ENCODE measurements around the gene ZDHHC22.

The ZDHHC22 gene

GRCh38 chr14:77155083-77155482 is 13.5 kb upstream of the ZDHHC22 start:
- DNase-seq = no peak

- no peak for DNase-seq
Measured at GRCh38 chr14:77154421-77154820, 12.8 kb upstream of the ZDHHC22 start.

DNA sequence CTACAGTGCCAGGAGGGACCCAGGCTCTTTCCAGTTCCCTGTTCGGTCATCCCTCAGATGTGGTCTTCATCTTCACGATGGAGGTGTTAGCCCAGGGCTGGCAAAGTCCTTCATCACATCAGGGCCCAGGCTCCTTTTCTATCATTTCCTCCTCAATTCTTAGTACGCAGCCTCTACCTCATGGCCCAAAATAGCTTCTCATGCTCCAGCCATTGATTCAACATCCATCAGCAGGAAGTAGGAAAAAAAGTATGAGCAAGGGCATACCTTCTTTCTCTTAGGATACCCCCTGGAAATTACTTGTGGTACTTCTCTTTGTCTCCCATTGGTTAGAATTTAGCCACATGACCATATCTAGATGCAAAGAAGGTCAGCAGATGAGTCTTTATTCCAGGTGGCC is 12.2 kb upstream of the ZDHHC22 start:
- DNase-seq = no peak

GRCh38 chr14:77151918-77152588 is 10.5 kb upstream of the ZDHHC22 start:
- DNase-seq = peak; percentile 1

DNA sequence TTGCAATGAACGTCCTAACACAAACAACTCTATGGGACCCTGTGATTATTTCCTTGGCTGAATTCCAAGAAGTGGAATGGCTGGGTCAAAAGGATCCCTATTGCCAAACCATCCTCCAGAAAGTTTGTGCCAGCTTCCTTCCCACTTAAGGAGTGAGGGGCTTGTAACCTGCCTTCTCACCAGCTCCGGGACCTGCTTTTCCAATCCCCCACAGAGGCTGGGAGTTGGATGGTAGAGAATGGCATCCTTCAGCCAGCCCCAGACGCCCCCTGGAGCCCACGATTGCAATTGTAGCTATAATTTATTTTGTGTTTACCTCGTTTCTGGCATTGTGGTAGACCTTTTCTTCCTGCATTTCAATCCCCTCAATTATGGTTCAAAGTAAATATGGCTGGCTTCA is 9.7 kb upstream of the ZDHHC22 start:
- DNase-seq = no peak

DNA sequence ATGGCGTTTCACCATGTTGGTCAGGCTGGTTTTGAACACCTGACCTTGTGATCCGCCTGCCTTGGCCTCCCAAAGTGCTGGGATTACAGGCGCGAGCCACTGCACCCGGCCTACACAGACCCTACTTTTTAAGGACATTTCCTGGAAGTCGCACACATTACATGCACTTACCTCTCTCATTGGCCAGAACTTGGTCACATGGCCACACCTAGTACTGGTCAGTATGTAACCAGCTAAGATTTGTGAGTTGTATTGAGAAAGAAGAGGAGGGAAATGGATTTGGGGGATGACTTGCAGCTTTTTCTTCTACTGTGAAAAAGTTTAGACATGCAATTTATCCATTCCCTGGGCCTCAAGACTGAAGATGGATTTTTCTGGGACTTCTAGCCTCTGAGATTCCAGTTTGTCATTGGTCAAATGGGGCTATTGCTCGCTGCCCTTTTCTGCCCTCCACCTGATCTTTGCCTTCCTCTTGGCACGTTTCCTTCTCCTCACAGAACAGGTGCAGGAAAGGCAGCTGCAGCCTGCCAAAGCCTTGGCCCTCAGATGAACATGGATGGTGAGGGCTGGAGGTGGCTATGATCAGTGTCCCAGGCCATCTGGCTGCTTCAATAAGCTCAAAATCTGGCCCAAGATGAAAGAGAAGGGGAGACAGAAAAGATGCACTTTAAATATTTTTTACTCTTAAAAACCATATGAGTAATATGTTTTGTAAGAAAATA is 7.1 kb upstream of the ZDHHC22 start:
- DNase-seq = no peak

GRCh38 chr14:77145975-77146740 is 4.6 kb upstream of the ZDHHC22 start:
- DNase-seq = no peak

DNA sequence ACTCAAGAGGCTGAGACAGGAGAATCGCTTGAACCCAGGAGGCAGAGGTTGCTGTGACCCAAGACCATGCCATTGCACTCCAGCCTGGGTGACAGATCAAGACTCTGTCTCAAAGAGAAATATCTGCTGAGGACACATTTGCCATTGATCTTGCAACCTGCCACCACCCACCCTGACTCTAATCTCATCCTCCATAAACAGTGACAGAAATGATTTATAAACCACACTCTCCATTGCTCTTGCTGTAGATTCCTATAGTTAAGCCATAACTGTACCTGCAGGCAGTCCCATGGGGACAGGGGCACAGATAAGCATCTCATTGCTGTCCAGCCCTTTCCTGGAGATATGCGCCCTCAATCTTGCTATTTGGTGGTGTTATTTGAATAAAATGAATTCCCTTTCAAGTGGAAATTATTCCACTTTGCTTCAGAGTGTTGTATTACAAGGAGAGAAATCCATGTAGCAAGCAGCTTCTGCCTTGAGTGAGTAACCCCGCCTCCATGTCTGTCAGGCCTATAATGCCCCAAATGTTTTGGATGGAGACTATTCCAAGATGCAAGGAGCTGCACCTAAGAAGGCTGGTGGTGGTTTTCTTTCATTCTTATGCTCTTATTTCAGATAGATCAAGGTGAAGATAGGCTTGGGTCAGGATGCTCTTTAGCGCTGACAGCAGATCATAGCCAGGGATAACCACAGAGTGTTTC is 3.0 kb upstream of the ZDHHC22 start:
- DNase-seq = no peak

- no peak for DNase-seq
Measured at GRCh38 chr14:77143071-77143470, 1.5 kb upstream of the ZDHHC22 start.

DNA sequence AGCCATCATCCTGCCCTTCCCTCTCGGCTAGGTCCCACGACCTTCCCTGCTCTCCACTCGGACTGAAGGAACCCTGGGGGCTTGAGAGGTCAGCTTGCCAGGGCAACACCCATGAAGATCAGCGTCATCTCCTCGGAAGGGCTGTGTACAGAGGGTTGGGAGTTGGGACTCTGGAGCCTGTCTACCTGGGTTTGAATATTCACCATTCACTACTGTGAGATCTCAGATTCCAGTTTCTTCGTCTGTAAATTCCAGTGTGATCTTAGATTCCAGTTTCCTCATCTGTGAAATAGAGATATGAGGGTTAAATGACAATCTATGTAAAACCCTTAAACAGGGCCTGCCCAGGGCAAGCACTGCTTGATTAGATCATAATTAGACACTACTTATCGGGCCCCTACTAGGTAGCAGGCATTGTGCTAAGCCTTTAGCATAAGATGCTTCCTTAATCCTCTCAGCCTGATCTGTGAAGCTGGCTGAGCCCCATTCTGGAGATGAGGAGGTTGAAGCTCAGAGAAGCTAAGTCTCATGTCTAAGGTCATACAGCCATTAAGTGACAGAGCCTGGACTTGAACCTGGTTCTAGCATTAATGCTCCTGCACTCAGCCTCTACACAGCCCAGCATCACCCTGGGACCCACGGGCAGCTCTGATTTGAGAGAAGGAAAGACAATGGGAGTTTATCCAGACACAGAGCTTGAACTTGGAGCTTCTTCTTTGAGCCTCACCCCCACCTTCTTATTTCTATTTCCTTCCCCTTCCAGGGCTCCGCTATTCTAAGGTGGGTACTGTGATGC is 612 bp upstream of the ZDHHC22 start:
- no peak for DNase-seq

DNA sequence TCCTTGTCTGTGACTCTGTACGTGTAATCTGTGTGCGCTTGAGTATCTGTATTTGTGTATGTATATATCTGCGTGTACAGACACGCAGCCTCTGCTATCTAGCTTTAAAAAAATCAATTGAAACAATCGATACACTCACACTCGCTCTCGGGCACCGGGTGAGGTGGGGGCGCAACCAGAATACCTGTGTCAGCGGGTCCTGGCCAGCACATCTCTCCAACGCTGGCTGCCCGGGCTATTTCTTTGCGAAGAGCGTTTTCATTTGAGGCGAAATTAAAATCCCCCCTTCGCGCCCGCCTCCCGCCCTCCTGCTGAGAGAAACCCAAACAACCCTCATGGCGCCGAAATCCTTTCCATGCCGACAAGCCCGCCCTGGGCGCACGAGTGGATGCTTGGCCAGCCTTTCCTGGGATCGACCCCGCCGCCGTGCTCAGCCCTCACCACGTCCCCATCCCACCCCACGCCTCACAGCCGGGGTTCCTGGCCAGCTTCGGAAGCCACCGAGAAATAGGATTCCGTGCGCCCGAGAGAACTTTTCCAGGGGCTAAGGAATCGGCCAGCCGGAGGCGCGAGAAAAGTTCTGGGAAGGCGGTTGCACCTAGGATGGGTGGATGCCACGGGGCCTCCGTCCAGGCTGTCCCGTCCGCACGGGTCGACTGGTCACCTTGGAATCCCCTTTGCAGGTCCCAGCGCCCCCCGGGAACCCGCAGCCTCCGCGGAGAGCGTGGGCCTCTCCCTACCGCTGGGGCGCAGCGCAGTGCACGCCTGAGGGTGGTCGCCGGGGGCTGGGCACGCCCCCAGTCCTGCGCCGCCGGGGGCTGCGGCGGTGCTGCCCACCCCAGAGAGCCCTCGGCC is 1.0 kb downstream of the ZDHHC22 start:
- no peak for DNase-seq

DNA sequence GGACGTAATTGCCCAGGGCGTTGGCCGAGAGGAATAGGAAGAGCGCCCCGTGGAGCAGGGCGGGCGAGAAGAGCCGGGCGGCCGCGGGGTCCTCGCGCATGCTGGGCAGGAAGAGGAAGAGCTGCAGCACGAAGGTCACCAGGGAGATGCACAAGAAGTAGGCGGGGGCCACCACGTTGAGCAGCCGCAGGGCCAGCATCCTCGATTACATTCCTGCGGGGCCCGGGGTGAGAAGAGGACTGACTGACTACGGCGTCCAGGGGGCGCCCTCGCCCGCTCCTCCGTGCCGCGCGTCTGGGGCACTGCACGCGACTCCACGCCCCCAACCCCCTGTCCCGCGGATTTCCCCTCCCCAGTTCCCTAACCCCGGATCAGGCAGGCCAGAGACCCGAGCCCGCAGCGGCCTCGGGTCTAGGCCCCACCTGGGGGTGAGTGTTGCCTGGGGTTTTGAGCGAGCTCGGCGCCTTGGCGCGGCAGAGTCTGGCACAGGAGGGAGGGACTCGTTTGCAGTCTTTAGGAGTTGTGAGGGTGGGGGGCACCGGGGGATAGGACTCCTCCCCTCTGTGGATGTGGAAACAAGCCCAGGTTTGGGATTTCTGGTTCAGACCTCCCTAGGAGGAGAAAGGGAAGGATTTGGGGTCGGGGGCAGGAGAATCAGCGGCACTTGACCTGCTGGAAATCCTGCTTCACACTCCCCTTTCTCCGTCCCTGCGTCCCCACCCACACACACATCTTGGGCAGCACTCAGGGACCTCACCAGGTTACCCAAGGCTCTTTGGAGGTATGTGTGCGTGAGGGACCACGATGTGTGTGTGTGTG is 1.8 kb downstream of the ZDHHC22 start:
- DNase-seq = no peak

DNA sequence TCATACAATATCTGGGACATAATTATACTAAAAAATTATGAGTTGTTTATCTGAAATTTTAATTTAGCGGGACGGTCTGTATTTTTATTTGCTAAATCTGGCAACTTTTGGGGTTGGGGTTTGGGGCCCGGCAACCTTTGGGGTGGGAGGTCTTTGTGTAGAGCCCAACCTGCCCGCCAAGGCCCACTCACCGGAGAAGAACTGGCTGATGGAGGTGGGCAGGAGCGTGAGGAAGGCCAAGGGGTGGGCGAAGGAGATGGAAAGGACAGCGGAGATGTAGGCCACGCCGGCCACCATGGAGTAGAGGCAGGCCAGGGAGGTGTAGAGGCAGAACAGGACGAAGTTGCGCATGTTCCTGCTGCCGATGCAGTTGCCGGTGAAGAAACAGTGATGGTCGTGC is 2.6 kb downstream of the ZDHHC22 start:
- DNase-seq = no peak

GRCh38 chr14:77133720-77134338 is 7.8 kb downstream of the ZDHHC22 start:
- no peak for DNase-seq

- no peak for DNase-seq
Measured at GRCh38 chr14:77131871-77132486, 9.6 kb downstream of the ZDHHC22 start.

- DNase-seq = no peak
Measured at GRCh38 chr14:77131206-77131605, 10.4 kb downstream of the ZDHHC22 start.

GRCh38 chr14:77130386-77130785 is 11.2 kb downstream of the ZDHHC22 start:
- no peak for DNase-seq

GRCh38 chr14:77128414-77128891 is 13.1 kb downstream of the ZDHHC22 start:
- no peak for DNase-seq

- DNase-seq = no peak
Measured at GRCh38 chr14:77126461-77126990, 15.1 kb downstream of the ZDHHC22 start.
